HepG2 (cell line): ENCODE measurements around the gene SMIM44. TPM values are rescaled to one million over a fixed set of nuclear protein-coding genes. Genes with fewer than 3 reads are reported as not detected.

Experiments
- ATAC-seq: fragments of 200-7000 bp; cut with Tn5 transposase; 3 replicates; pipeline ENCODE4 v1.9.1; 2020; ENCODE audit warnings: mild to moderate bottlenecking, moderate library complexity
- BruUV-seq: library from RNA; stranded (reverse); fragments of 400-500 nt; replicated peaks from 2 replicates; lab custom pipeline; 2021; lab: Mats Ljungman, UMichigan
- CTCF ChIA-PET: fragments of 300-600 bp; formaldehyde crosslinking; extraction: SDS; loops from one replicate; lab custom pipeline; 2021; ENCODE audit warnings: low total read pairs, inconsistent platforms, low intra/inter-chr PET ratio; lab: Yijun Ruan, JAX
- POLR2A ChIA-PET: fragments of 350-600 bp; sonication (Branson Sonifier 250); formaldehyde crosslinking; loops from one replicate; lab custom pipeline; 2020; ENCODE audit warnings: antibody characterized with exemption, inconsistent platforms; lab: Yijun Ruan, JAX
- DNase-seq: peaks from one replicate; pipeline ENCODE4 v3.0.0-alpha.2; 2015; ENCODE audit warnings: low spot score
- FAIRE-seq: peaks from 3 replicates; lab custom pipeline; 2011; peaks lifted over from hg19 to GRCh38; lab: Jason Lieb, UNC
- H2AFZ ChIP-seq: one replicate; pipeline ENCODE4 v1.6.1; 2011; ENCODE audit warnings: low read length, inconsistent platforms
- H3K27ac ChIP-seq: fragments of 300-600 bp; 3 replicates; pipeline ENCODE4 v1.8.0; 2011; ENCODE audit warnings: mixed run types, mild to moderate bottlenecking, mixed read lengths, low read length, inconsistent platforms; ENCODE audit not compliant: insufficient read depth; ENCODE audit errors: extremely low read length
- H3K27me3 ChIP-seq, 2 experiments: fragments of 200-600 bp in 1 of 2; 2 replicates in 1 of 2; 3 replicates in 1 of 2; pipeline versions ENCODE4 v1.6.0 to v1.8.0; 2011; ENCODE audit warnings: low read length in 2 of 2, mild to moderate bottlenecking in 2 of 2, moderate library complexity in 2 of 2, inconsistent platforms in 1 of 2; ENCODE audit not compliant: insufficient read depth in 2 of 2, control insufficient read depth in 1 of 2
- H3K36me3 ChIP-seq, 2 experiments: fragments of 200-600 bp in 1 of 2; replicated peaks in 1 of 2; 2 replicates in 1 of 2; 3 replicates in 1 of 2; pipeline versions ENCODE4 v1.5.1 to v1.8.0; 2011; ENCODE audit warnings: low read length in 2 of 2, inconsistent platforms in 1 of 2; ENCODE audit not compliant: insufficient read depth in 2 of 2, control insufficient read depth in 1 of 2
- H3K4me1 ChIP-seq: 2 replicates; pipeline ENCODE4 v1.5.1; 2012; ENCODE audit warnings: low read length, inconsistent platforms; ENCODE audit not compliant: insufficient read depth
- H3K4me2 ChIP-seq: 2 replicates; pipeline ENCODE4 v1.6.0; 2011; ENCODE audit warnings: low read depth, low read length, inconsistent platforms
- H3K4me3 ChIP-seq, 3 experiments: fragments of 200-600 bp in 1 of 3; sonication (generic), shearing (Covaris generic) in 1 of 3; replicated peaks in 1 of 3; 2 replicates each; pipeline ENCODE4 v1.5.1; 2011 to 2016; ENCODE audit warnings: low read length in 3 of 3, inconsistent platforms in 2 of 3, low read depth in 2 of 3, mild to moderate bottlenecking in 2 of 3, control low read depth in 1 of 3, mixed read lengths in 1 of 3; ENCODE audit not compliant: insufficient read depth in 1 of 3
- H3K79me2 ChIP-seq: one replicate; pipeline ENCODE4 v1.6.1; 2011; ENCODE audit warnings: low read length, inconsistent platforms; ENCODE audit not compliant: insufficient read depth
- H3K9ac ChIP-seq: 2 replicates; pipeline ENCODE4 v1.6.0; 2011; ENCODE audit warnings: mild to moderate bottlenecking, low read depth, low read length, inconsistent platforms; ENCODE audit not compliant: insufficient read depth
- H3K9me3 ChIP-seq: 2 replicates; pipeline ENCODE4 v1.5.1; 2012; ENCODE audit warnings: mild to moderate bottlenecking, low read length
- H4K20me1 ChIP-seq: 2 replicates; pipeline ENCODE4 v1.6.0; 2011; ENCODE audit warnings: inconsistent platforms, mild to moderate bottlenecking, low read length, moderate library complexity; ENCODE audit not compliant: insufficient read depth
- KLF12 ChIP-seq: sonication (generic); formaldehyde crosslinking; IDR thresholded peaks from 2 replicates; pipeline ENCODE4 v1.4.0; 2020; ENCODE audit warnings: missing genetic modification reagents, borderline replicate concordance
- KLF15 ChIP-seq: sonication (generic); formaldehyde crosslinking; IDR thresholded peaks from 2 replicates; pipeline ENCODE4 v1.8.1; 2023; ENCODE audit warnings: borderline replicate concordance, mild to moderate bottlenecking, inconsistent platforms, missing genetic modification reagents, mixed read lengths
- THAP9 ChIP-seq: sonication (generic); formaldehyde crosslinking; IDR thresholded peaks from 2 replicates; pipeline ENCODE4; 2020; ENCODE audit warnings: missing genetic modification reagents, mild to moderate bottlenecking, borderline replicate concordance
- ZKSCAN5 ChIP-seq: sonication (generic); formaldehyde crosslinking; IDR thresholded peaks from 2 replicates; pipeline ENCODE4 v1.5.1; 2020; ENCODE audit warnings: mild to moderate bottlenecking, missing genetic modification reagents
- ZNF121 ChIP-seq: sonication (generic); formaldehyde crosslinking; IDR thresholded peaks from 2 replicates; pipeline ENCODE4 v1.5.0; 2020; ENCODE audit warnings: mild to moderate bottlenecking, missing genetic modification reagents
- ZNF180 ChIP-seq: sonication (generic); formaldehyde crosslinking; IDR thresholded peaks from 2 replicates; pipeline ENCODE4 v1.4.0; 2020; ENCODE audit warnings: low read depth, missing genetic modification reagents, borderline replicate concordance
- ZNF24 ChIP-seq: fragments of 450-650 bp; IDR thresholded peaks from 2 replicates; pipeline ENCODE4 v1.6.1; 2017; ENCODE audit warnings: antibody characterized with exemption, mild to moderate bottlenecking
- ZNF282 ChIP-seq: fragments of 450-650 bp; IDR thresholded peaks from 2 replicates; pipeline ENCODE4 v1.6.1; 2018; ENCODE audit not compliant: partially characterized antibody
- WGBS: methylation state at CpG from one replicate; pipeline ENCODE4 v1.1.6; 2017; ENCODE audit warnings: low lambda C conversion rate; 5-methylcytosine and 5-hydroxymethylcytosine counted together
- in situ Hi-C: cut with HindIII; loops from 2 replicates; pipeline ENCODE4 v1.10.0; 2017; ENCODE audit warnings: low pct_unique_long_range_greater_than_20kb; ENCODE audit not compliant: extremely low pct_ligation_motif_present
- intact Hi-C: fragments of 100-400 bp; cut with micrococcal nuclease; formaldehyde crosslinking; loops from one replicate; pipeline ENCODE4 v1.10.0; 2022; ENCODE audit not compliant: unreplicated experiment
- polyA plus RNA-seq, 8 experiments: library from polyadenylated mRNA; depleted of rRNA in 3 of 8; stranded (reverse) in 7 of 8; unstranded in 1 of 8; fragments of >200 nt; fragmentation: Illumina TruSeq in 4 of 8; extraction: Trizol in 4 of 8; gene quantifications; 2 replicates each; pipeline versions ENCODE4 v1.2.1 to v1.2.3, GENCODE V29; 2011 to 2016; ENCODE audit warnings: low read depth in 4 of 8, missing spikeins in 1 of 8, mixed read lengths in 1 of 8; ENCODE audit not compliant: insufficient read depth in 1 of 8
- total RNA-seq, 5 experiments: library from RNA; depleted of rRNA; stranded (reverse); fragments of >200 nt; fragmentation: Illumina TruSeq; extraction: Trizol; gene quantifications; 2 replicates each; pipeline ENCODE4 v1.2.3, GENCODE V29; 2016; ENCODE audit warnings: low read depth in 1 of 5
- TF ChIP-seq, protein P1 (sequence below): sonication (generic); formaldehyde crosslinking; IDR thresholded peaks from 2 replicates; pipeline ENCODE4 v1.4.0; 2020; ENCODE audit warnings: missing genetic modification reagents, mild to moderate bottlenecking, borderline replicate concordance

Gene SMIM44
- total and polyA plus RNA-seq, 2 of the 13 experiments (the other 11 are each of a cell fraction or from before 2014, with no cell fraction given): not detected

GRCh38 chr19:3501780-3502179 is 18.5 kb upstream of the SMIM44 start:
- Histone ChIP-seq H3K79me2 (peaks cover 30% of the 10 kb centered on the region), H3K4me3 (no peak overlapping the region), H2AFZ (no peak overlapping the region)
- FAIRE-seq: no peak
- no peak for TF ChIP-seq ZNF24
- no peak for TF ChIP-seq KLF15 (CRISPR knock-in tag)
- TF ChIP-seq ZNF282: no peak
- TF ChIP-seq ZKSCAN5 (CRISPR knock-in tag): no peak
- TF ChIP-seq, protein P1, sequence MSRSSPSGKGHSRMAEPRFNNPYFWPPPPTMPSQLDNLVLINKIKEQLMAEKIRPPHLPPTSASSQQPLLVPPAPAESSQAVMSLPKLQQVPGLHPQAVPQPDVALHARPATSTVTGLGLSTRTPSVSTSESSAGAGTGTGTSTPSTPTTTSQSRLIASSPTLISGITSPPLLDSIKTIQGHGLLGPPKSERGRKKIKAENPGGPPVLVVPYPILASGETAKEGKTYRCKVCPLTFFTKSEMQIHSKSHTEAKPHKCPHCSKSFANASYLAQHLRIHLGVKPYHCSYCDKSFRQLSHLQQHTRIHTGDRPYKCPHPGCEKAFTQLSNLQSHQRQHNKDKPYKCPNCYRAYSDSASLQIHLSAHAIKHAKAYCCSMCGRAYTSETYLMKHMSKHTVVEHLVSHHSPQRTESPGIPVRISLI: 0 out of 2 replicates have a peak, but pooled peaks have one; percentile 26
- TF ChIP-seq ZNF121 (CRISPR knock-in tag): peak; percentile 84
- no peak for TF ChIP-seq ZNF180 (CRISPR knock-in tag)
- no peak for TF ChIP-seq KLF12 (CRISPR knock-in tag)
- TF ChIP-seq THAP9 (CRISPR knock-in tag): no peak
- TF ChIP-seq, all 625 proteins: peak for 2
- H3K9ac ChIP-seq: no peak overlapping the region
- ChIA-PET POLR2A (interaction anchor here (0.6 to 2.2 kb wide), 2 partner anchors 22 to 253 kb away, joined by 3 to 24 read pairs; partner anchors contain the start of gene SMIM24), CTCF (no interaction called here)
- H3K4me2 ChIP-seq: no peak overlapping the region
- DNase-seq: no peak
- no TSS peak for BruUV-seq
- no peaks in the 10 kb centered on the region; a peak in 1 of 5 replicates for H3K27me3 ChIP-seq
- peaks cover 0 to 7% of the 10 kb centered on the region in 2 experiments; a peak in 1 of 5 replicates for H3K36me3 ChIP-seq
- H3K4me1 ChIP-seq: peaks cover 69% of the 10 kb centered on the region
- in situ Hi-C loops (no loop called here), intact Hi-C loops (no loop called here)
- ATAC-seq: no peak
- no peaks in the 10 kb centered on the region for H4K20me1 ChIP-seq
- WGBS: 92% methylated on average over 3 of the region's 3 CpGs
- no peak overlapping the region for H3K27ac ChIP-seq
- no peaks in the 10 kb centered on the region for H3K9me3 ChIP-seq
